ENCODE measurements around the gene RBMXL2. TPM values are rescaled to one million over a fixed set of nuclear protein-coding genes. Genes with fewer than 3 reads are reported as not detected.

RBMXL2 gene
- total RNA-seq, 1 experiment from 2014 or later = not detected

Other genes starting within 250 kb of the RBMXL2 start
- gene OR10A5, start 243.3 kb upstream of the RBMXL2 start, total RNA-seq (2014; rRNA removed; shearing (Covaris generic)) = not detected in 2 replicates
- gene OR10A2, start 225.9 kb upstream of the RBMXL2 start, total RNA-seq (2014; rRNA removed; shearing (Covaris generic)) = not detected in 2 replicates
- gene OR10A4, start 212.4 kb upstream of the RBMXL2 start, total RNA-seq (2014; rRNA removed; shearing (Covaris generic)) = not detected in 2 replicates
- gene OR2D2, start 196.5 kb upstream of the RBMXL2 start, total RNA-seq (2014; rRNA removed; shearing (Covaris generic)) = not detected in 2 replicates
- not detected in 2 replicates for gene OR2D3, start 168.0 kb upstream of the RBMXL2 start, total RNA-seq (2014; rRNA removed; shearing (Covaris generic))
- gene ZNF215, start 162.6 kb upstream of the RBMXL2 start, total RNA-seq (2014; rRNA removed; shearing (Covaris generic)) = not detected in 2 replicates
- 1.8 and 2.3 TPM in 2 replicates for gene ZNF214, start 68.7 kb upstream of the RBMXL2 start, total RNA-seq (2014; rRNA removed; shearing (Covaris generic))
- gene NLRP14, start 68.5 kb upstream of the RBMXL2 start, total RNA-seq (2014; rRNA removed; shearing (Covaris generic)) = 0.02 TPM in 1 of 2 replicates, not detected in the other
- gene SYT9, start 162.9 kb downstream of the RBMXL2 start, total RNA-seq (2014; rRNA removed; shearing (Covaris generic)) = not detected in 2 replicates